Measurements from ENCODE around the gene DAND5.

The DAND5 gene

DNA sequence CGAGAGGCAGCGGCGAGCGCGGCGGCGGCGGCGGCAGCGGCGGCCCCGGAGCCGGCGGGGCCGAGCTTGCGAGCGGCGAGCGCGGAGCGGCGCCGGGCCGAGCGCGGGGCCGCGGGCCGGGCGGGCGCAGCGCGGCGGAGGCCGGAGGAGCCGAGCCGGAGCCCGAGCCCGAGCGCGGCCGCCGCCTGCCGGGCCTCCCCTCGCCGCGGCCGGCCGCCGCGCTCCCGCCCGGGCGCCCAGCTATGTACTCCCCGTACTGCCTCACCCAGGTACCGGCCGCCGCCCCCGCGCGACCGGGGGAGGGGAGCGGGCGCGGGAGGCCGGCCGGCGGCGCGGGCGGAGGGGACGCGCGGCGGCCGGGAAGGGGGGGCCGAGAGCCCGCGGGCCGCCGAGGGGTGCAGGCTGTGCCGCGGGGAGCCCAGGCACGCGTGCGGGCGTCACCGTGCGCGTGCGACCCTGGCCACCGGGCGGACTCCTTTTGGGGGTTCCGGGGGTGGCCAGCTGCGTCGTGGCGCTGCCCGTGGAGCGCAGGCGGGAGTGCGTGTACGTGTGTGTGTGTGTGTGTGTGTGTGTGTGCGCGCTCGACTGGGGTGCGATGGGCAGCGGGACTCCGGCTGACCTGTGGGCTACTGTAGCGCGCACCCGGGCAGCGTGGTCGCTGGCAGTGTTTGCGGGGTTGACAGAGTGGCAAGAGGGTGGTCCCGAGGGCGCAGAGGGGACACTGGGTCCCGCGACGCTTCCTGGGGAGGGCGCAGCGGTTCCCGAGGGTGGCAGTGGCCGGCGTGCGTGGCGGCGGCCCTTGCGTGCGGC, 26.4 kb downstream of the DAND5 start:
- peak; percentile 52 for DNase-seq

DNA sequence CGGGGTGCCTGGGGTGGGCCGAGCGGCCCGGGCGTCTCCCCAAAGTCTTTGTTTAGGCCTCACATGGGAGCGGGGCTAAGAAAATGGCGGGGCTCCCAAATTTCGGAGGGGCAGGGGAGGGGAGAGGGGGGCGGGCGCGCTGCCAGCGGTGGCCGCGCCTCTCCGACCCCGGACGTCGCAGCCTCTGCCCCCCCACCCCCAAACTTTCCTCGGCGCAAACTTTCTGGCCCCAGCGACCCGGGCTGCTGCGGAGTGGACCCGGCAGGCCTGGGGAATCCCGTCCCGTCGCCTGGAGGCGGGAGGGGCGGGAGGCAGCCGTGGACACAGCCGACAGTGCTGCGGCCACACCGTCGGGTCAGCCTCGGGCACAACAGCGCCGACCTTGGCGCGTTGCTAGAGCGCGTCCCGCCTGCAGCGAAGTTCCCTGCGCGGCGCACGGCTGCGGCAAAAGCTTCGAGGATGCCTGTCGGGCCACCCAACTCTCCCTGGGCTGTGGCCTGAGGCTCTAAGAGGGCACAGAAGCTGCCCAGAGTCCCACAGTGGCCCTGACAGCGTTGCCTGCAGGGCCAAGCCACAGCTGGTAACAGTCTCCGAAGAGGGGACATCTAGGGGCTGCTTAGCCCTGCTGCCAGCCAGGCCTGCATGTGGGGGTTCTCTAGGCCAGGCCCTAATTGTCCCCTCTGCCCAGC, 27.2 kb downstream of the DAND5 start:
- DNase-seq: peak; percentile 40

DNA sequence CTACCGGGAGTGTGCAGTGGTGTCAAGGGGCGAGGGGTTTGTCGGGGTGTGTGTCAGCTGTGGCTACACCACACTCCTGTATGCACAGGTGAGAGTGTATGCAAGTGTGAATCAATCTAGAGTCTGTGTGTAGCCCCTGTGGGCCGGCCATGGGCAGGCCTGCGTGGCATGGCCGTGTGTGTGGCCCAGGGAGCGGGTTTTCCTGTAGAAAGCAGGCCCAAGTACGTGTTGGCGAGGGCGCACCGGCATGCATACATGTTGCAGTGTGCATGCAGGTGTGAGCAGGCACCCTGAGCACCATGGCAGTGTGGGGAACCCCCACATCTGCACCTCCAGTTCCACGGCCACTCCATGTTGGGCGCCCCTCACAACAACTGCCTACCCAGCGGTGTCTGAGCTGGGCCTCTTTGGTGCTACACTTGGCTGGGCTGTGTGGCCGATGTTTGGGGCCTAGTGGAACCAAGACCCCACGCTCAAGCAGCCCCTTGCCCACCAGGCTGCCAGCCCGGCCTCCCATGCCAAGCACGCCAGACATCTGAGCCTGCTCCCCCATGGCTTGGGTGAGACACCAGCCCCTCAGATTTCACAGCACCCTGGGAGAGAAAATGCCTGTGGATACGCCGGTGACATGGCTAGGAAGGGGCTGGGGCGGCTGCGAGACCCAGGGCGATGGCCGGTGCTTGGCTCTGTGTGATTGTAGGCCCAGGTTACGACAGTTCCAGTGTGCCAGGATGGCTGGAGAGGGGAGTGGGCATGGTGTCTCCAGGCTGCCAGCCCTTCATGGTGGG, 28.0 kb downstream of the DAND5 start:
- no peak for DNase-seq

DNA sequence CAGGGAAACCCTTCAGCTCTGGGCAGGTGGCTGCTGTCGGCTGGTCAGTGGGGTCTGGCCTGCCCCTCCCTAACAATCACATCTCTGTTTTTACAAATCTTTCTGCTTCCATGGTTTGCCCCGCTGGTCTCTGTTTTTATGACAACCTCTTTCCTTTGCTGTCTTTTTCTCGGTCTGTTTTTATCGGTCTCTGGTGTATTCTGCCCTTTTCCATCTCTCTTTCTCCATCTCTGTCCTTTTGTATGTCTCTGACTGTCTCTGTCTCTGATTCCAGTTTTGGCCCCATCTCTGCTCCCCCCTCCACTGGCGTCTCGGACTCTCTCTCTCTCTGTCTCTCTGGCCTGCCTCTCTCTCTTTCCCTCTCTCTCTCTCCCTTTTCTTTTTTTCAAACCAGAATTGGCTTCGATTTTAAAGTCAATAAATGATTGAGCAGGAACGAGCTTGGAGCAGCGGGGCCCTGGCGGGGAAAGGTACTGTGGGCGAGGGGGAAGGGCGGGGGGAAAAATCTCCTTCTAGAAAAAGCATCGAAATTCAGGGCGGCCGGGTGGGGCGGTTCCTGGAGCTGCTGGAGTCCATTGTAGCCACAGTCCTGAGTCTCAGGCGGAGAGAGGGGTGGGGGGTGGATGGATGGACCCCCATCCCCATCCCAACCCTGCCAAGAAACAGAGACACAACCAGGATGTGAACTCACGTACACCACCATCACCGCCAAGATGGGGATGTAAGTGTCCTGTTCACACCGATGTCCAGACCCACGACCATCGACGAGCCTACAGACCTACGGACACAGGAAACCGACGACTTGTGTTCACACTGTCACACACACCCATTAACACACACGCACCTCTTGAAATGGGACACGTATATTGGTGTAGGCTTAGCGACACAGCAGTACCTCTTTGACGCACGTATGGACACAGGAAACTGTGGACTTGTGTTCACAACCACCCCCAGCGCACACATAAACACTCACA, 28.9 kb downstream of the DAND5 start:
- DNase-seq: no peak

DNA sequence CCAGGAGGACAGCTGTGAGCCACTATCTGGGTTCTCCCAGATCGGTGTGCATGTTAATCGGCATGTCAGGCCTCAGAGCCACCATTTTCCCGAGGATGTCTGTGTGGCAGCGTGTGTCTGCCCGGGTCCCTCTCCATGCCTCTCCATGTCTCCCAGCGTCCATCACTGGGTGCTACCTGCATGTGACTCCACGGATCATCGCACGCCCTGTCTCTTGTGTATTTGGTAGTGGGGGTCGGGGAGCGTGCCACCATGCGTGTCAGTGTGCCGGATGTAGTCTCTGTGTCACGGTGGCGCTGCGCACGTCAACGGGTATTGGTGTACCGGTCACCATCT, 31.8 kb downstream of the DAND5 start:
- no peak for DNase-seq

DNA sequence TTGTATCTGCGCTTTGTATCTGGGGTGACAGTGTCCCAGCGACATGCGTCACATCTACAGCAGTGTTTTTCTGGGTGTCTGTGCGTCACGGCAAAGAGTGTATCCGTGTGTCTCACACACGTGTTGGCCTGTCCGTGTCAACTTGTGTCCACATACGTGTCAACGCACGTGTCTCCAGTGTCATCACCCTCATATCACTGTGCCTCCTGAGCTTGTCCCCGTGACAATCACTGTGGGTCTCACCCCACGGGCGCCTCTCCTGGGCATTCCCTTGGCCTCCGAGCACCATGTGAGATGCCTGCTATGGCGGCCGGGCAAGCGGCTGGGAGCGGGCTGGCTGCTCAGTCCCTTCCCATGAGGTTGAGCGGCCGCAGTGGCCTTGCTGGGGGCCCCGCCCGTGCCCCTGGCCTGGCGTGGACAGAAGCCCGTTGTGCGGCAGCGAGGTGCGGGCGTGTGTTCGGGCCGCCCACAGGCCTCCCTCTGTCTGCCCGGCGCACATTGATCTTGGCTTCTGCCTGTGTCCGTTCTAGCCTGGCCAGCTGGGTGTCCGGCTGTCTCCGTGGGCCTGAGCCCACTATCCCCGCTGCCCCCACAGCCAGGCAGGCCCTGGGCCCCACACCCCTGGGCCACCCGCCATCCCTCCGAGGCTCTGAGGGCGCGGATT, 32.3 kb downstream of the DAND5 start:
- DNase-seq: no peak

DNA sequence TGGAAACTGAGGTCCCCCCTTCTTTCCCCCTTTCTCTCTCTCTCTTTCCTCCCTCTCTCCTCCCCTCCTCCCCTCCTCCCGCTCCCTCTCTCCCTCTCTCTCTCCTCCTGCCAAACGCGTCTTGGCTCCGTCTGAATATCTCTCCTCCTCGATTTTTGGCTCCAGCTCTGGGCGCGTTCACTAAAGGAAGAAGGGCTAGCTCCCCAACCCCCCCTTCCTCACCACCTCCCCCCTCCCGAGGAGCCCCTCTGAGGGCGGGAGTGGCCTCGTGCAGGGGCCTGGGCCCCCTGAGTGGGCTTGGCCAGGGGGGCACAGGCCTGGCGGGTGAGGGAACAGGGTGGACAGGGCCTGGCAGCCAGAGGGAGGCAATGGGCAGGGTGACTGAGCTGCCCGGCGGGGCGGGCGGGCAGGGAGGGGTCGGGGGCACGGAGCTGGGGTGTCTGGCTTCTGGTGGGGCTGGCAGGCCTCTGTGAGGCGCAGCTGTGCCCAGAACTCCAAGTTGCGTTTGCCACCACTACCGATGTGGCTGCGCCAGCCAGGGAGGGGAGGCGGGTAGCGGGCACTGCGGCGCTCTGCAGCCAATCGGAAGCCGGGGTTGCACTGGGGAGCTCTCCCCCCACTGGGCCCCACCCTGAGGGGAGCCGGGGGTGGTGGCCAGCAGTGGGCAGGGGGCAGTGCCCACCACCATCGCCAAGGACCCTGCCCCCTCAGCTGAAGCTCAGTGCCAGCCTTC, 33.0 kb downstream of the DAND5 start:
- no peak for DNase-seq

DNA sequence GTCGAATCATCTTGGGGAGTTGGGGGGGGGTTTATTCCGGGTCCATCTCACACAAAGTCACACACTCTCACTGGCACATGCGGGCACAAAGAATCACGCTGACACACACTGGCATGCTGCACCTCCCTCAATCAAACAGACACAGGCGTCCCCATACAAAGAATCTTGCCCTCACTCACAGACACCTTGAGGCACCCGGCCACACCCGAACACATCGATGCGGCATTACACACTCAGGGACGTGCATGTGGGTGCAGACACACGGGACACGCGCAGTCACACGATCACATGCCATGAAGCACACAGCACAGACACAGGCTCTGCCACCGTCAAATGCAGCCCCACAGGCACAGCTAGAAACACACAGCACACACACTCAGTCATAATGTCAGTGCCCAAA, 33.7 kb downstream of the DAND5 start:
- DNase-seq: no peak

DNA sequence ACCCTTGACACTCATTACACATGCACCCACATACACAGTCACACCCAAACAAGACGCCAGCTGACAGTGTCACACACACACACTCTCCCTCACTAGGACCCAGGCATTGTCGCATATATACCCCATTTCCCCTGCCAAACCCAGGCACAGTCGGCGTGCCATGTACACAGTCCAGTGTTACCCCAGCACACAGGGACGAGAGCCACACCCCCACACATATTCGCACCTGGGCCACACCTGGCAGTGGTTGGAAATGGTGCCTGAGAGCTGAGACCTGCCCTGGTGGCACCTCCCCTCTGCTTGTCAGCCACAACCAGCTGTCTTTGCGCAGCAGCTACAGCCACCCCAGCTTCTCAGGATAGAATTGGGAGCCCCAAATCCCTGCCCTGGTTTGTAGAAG, 34.9 kb downstream of the DAND5 start:
- no peak for DNase-seq

DNA sequence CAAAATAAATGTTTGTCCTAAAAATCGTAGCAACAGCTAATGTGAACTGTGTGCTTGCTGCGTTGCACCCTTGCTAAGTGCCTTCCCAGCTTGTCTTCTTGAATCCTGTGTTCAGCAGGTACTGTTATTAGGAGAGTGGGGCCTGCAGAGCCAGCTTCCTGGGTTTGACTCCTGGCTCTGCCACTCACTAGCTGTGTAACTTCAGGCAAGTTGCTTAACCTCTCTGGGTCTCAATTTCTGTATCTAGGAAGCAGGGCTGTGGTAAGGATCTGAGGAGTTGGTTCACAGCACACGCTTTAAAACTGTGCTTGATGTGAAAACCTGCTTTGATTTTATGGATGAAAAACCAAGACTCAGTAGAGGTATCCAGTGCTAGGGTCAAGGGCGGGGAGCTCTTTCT, 35.9 kb downstream of the DAND5 start:
- no peak for DNase-seq

DNA sequence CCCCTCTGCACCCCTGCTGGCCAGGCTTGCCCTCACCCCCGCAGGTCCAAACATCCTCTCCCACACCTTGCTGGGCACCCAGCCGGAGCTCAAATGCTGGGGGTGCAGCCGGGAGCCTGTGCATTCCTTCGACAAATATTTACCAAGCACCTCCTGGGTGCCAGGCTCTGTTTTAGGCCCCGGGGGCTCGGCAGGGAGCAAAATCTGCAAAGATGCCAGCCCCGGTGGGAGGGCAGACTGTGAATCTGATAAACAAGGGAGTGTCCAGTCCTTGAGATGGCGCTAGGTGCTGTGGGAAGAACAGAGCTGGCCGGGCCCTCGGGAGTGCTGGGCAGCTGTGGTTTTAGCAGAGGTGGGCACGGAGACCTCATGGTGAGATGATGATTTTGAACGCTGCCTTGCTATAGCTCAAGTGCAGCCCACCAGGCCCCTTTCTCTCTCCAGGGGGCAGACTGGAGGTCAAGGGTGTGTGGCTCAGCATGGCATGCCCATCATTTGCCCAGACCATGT, 36.5 kb downstream of the DAND5 start:
- no peak for DNase-seq

DNA sequence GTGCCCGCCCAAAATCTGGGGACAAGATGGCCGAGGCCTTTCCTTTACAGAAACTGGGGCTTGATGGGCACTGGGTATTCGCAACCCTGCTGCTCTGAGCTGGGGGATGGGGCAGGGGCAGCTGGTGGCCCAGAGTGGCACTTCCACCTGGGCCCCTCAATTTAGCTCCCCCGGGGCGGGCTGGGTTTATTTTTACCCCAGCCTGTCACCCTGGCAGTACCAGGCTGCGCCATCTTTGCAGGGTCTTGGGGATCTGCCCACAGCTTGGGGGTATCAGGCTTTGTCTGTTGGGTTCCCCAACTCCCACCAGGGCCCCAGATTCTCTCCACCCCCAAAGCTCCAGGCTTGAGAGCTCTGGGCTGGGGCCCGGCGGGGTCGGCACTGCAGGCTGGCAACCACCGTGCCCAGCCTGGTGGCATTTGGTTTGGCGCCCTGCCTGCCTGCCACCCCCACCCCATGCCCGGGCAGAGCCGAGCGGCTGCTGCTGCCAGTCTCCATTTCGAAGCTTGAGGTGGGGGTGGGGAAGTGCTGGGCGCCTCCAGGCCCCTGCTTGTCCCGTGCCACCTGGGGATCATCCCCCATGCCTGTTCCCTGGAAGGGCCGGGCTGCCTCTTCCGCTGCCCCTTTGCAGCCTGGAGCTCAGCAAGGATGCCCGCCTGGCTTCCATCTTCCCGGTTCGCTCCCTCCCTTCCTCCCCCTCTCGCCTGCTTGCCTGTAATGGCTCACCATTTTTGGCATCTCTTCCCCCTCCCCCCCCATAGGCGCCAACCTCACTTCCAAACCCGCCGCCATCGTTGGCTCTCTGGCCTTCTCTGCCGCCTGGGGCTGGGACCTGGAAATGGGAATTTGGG, 37.3 kb downstream of the DAND5 start:
- DNase-seq: no peak

DNA sequence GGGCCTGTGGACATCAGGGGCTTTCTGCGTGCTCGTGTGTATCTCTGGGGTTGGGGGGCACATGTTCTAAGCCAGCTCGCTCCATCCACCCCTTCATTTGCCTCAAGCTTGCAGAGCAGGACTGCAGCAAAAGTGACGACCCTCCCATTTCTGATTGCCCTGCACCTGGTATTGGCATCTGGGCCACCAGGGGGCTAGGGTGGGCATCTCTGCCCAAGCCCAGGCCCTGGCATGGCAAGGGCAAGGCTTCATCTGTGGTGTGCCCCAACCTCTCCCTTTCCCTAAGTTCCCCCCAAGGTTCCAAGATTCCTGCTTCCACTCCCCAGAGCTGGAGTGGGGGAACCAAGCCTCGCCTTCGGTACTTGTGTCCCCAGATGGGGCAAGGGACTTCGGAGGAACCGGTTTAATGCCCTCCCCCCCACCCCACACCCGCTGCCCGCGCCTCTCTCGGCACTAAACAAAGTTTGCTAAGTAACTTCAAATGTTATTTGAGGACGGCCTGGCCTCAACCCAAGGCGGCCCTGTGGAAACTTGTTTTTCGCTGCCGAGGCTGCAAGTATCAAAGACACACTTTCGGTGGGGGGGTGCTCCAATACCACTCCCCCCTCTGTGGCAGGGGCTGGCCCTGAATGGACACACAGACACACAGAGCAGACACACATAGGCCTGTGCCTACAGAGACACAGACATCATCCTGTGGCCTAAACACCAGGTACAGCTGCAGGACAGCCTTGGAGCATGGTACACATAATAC, 38.1 kb downstream of the DAND5 start:
- DNase-seq: no peak

DNA sequence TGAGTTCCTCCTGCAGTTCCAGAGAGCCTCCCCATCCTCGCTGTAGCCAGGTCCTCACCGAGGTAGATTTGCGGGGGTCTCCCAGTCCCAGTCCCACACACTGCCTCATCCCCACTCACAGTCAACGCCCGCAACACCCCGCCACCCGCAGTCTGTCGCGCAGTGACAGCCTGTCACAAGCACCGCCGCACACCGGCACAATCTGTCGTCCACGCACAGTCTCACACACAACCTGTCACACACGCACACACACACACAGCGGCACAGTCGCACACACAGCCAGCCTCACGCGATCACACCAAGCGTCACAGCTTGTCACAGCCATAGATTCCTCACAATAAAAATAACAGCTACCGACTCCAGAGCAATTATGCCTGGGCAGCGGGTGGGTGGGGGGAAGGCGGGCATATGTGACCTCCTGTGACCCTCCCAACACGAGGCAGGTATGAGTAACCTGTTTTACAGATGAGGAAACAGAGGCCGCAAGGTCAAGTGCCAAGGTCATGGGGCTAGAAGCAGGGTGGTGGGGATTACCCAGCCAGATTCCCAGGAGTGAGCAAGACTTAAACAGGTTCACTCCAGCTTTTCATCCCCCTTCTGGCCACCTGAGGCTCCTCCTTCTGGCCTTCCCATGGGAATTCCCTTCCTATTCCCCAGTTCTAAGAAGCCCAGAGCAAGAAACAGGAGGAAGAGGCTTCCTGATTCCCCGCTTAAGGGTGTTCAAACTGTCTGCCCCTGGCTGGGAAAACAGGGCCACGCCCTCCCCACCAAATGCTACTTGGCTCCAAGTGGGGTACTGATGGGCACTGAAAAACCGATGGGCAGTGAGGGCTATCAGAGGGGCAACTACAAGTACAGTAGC, 39.8 kb downstream of the DAND5 start:
- DNase-seq: no peak

DNA sequence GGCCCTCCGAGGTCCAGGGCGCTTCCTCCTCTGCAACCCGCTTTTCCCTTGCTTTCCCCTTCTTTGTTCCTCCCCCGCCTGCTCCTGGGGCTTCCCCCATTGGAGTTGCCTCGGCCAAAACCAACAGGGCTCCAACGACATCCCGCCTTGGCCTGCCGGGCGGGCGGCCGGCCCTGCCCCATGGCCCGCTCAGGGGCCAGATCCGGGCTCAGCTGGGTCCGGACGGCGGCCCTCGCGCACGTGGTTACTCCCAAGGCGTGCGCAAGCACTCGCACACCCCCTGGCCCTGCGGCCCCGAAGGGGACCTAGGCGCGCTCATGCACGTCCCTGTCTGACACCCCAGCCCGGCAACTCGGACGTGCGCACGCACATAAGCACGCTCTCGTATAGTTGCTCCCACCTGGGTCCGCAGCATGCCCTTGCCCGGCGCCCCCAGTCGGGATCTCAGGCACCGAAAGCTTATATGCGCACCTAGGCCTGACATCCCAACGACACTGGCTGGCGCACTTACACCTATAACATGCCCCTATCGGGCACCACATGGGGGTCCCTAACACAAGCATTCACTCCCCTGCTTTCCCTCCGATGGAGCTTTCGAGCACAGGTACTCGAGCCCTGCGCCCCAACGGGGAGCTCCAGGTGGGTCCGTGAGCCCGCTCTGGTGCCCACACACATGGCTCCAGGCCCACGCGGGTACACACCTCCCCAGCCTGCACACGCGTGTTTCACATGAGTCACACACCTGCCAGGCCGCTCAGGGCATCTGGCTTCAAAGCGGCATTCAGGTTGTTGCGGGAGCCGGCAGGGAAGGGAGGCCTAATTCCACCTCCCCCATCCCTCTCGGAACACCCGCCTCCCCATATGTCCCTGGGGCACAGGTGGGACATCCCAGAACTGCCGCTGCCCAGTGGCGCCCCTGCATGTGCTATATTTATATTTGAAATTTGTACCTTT, 40.9 kb downstream of the DAND5 start:
- DNase-seq: no peak

DNA sequence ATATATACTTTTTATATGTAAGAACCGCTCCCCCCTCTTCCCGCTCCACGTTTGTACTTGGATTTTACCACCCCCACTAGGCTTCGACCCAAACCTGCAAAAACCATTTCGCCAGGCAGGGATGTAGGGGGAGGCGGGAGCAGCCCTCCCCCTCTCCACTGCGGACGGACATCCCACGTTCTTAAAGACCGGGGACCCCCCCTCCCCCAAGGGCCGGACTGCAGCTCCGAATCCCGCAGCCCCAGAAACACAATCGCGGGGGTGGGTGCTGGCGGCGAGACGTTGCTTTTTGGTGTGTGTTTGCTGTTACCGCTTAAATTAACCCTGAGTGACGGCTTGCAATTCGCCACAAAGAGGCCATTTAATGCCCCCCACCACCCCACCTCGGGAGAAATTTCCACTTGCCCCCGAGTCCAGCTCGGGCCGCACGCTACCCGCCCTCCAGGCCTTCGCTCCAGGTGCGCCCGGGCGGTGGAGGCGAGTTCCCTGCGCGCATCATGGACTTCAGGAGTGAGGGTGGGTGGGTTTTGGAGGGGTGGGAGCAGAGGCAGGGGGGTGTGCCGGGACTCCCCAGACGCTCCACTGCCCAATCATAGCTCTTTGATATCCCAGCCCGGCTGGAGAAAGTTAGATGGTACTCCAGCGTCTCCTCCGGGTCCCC, 41.7 kb downstream of the DAND5 start:
- no peak for DNase-seq

All from hematopoietic multipotent progenitor cell treated with erythropoietin and hydrocortisone succinate and interleukin-3 and kit ligand, for 4 days (in vitro differentiated cells).